ENCODE measurements around the gene LCN2.

- TF ChIP-seq CTCF (IDR thresholded peaks at IDR 0.05) (no peak), REST (IDR thresholded peaks at IDR 0.05; ENCODE audit: insufficient read depth in 1 of 2, low read depth in 2 of 2, low read length in 1 of 2) (no peak)
Observed at GRCh38 chr9:128143525-128144238, 5.6 kb upstream of the LCN2 start.

Measured in Panc1 (cell line).